Endodermal cell (in vitro differentiated cells): Measurements from ENCODE around the gene PRPF6. TPM values are rescaled to one million over a fixed set of nuclear protein-coding genes. Genes with fewer than 3 reads are reported as not detected.

Experiments
- DNase-seq: peaks from one replicate; pipeline ENCODE4 v3.0.0-alpha.2; 2017
- H3K27ac ChIP-seq: 2 replicates; pipeline ENCODE4 v1.5.1; 2013; ENCODE audit warnings: mild to moderate bottlenecking, low read depth, low read length, moderate library complexity
- H3K27me3 ChIP-seq: 2 replicates; pipeline ENCODE4 v1.6.1; 2013; ENCODE audit warnings: mild to moderate bottlenecking, low read length, moderate library complexity; ENCODE audit not compliant: insufficient read depth, control insufficient read depth, poor library complexity, severe bottlenecking
- H3K36me3 ChIP-seq: 2 replicates; pipeline ENCODE4 v1.7.0; 2013; ENCODE audit warnings: mild to moderate bottlenecking, low read length, moderate library complexity; ENCODE audit not compliant: control insufficient read depth, insufficient read depth
- H3K4me1 ChIP-seq: one replicate; pipeline ENCODE4 v1.7.0; 2013; ENCODE audit warnings: low read length; ENCODE audit not compliant: control insufficient read depth, insufficient read depth
- H3K4me3 ChIP-seq: 2 replicates; pipeline ENCODE4 v1.5.1; 2013; ENCODE audit warnings: mild to moderate bottlenecking, low read length, moderate library complexity
- H3K9ac ChIP-seq: 2 replicates; pipeline ENCODE4 v1.6.1; 2013; ENCODE audit warnings: mild to moderate bottlenecking, low read length, moderate library complexity; ENCODE audit not compliant: poor library complexity, severe bottlenecking; ENCODE audit errors: extremely low read depth
- H3K9me3 ChIP-seq: 2 replicates; pipeline ENCODE4 v1.6.1; 2013; ENCODE audit warnings: mild to moderate bottlenecking, low read length, moderate library complexity; ENCODE audit not compliant: control insufficient read depth
- H3K27ac Mint-ChIP-seq: 2 replicates; pipeline ENCODE4 v1.8.0; 2020; ENCODE audit warnings: mixed read lengths
- H3K27me3 Mint-ChIP-seq: 2 replicates; pipeline ENCODE4 v1.8.0; 2021; ENCODE audit warnings: mild to moderate bottlenecking, mixed read lengths; ENCODE audit not compliant: insufficient read depth
- H3K36me3 Mint-ChIP-seq: 2 replicates; pipeline ENCODE4 v1.8.0; 2020; ENCODE audit warnings: low read depth, mixed read lengths
- H3K4me1 Mint-ChIP-seq: 2 replicates; pipeline ENCODE4 v1.8.0; 2020; ENCODE audit warnings: mixed read lengths
- H3K4me3 Mint-ChIP-seq: 2 replicates; pipeline ENCODE4 v1.8.0; 2020; ENCODE audit warnings: mild to moderate bottlenecking, moderate library complexity, mixed read lengths
- H3K9me3 Mint-ChIP-seq: 2 replicates; pipeline ENCODE4 v1.8.0; 2020; ENCODE audit warnings: mild to moderate bottlenecking, mixed read lengths
- WGBS, 2 experiments: methylation state at CpG; one replicate each; pipeline versions ENCODE4 v1.1.5 to v1.1.7; 2013; ENCODE audit warnings: missing lambda C conversion rate in 2 of 2, mixed read lengths in 1 of 2; ENCODE audit not compliant: insufficient coverage in 1 of 2, insufficient read length in 1 of 2; 5-methylcytosine and 5-hydroxymethylcytosine counted together
- total RNA-seq, 2 donors: library from RNA; stranded (reverse); fragmentation: NEBNext Ultra II Directional in 1 of 2; extraction: Animal tissue kit (Norgen Biotek cat#: 25700) in 1 of 2; gene quantifications; 2 replicates in 1 of 2; 3 replicates in 1 of 2; pipeline ENCODE4 v1.2.1, GENCODE V29; 2021
- TF ChIP-seq, protein P1 (sequence below): fragments of 200-600 bp; sonication (generic); conservative IDR thresholded peaks from 2 replicates; pipeline ENCODE4 v1.5.0; 2021; ENCODE audit warnings: antibody characterized with exemption, mild to moderate bottlenecking

Gene PRPF6
- total RNA-seq, 2 donors from 2014 or later = 73.3 to 73.9 TPM

DNA sequence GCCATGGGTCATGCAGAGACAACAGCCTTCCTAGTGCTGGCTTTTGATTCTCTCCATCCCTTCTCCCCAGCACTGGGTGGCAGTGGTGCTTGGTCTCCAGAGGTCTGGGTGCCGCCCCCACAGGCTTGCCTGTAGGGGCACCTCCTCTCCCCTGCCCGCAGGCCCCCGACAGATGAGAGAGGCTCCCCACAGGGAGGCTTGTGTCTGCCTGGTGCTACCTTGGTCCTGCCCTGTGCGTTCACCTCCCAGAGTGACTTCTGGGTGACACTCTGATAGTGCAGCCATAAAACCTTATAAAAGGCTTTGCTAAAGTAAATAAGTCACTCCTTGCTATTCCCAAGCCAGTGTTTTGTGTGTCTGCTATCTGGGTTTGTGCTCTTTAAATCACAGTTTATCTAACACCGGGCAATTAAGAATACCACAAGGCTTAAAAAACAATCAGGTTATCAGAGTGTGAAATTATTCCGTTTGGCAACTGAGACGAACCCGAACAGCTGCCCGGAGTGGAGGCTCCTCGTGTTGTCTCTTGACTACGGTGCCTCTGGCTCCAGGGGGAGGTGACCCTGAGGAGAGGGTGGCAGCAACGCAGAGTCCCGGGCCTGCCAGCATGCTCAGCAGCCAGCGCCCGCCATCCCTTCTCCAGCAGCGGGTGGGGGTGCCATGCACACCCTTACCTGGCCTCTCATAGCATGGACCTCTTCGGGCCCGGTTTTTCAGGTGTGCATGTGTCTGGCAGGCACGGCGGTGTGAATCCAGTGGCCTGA is 49.6 kb downstream of the PRPF6 start:
- Mint-ChIP-seq H3K4me3 (no peak overlapping the region), H3K36me3 (peaks cover 65% of the 10 kb centered on the region), H3K4me1 (peaks cover 22% of the 10 kb centered on the region), H3K9me3 (no peaks in the 10 kb centered on the region), H3K27me3 (peaks cover 1% of the 10 kb centered on the region), H3K27ac (peak overlapping the region; percentile 39)
- Histone ChIP-seq H3K27me3 (no peaks in the 10 kb centered on the region), H3K9me3 (no peaks in the 10 kb centered on the region), H3K36me3 (peaks cover 40% of the 10 kb centered on the region), H3K27ac (no peak overlapping the region), H3K4me1 (peaks cover 15% of the 10 kb centered on the region), H3K4me3 (no peak overlapping the region), H3K9ac (no peak overlapping the region)
- no peak for DNase-seq
- 76 to 85% methylated on average over 18 to 20 of the region's 20 CpGs for WGBS, 2 experiments
- TF ChIP-seq, protein P1, sequence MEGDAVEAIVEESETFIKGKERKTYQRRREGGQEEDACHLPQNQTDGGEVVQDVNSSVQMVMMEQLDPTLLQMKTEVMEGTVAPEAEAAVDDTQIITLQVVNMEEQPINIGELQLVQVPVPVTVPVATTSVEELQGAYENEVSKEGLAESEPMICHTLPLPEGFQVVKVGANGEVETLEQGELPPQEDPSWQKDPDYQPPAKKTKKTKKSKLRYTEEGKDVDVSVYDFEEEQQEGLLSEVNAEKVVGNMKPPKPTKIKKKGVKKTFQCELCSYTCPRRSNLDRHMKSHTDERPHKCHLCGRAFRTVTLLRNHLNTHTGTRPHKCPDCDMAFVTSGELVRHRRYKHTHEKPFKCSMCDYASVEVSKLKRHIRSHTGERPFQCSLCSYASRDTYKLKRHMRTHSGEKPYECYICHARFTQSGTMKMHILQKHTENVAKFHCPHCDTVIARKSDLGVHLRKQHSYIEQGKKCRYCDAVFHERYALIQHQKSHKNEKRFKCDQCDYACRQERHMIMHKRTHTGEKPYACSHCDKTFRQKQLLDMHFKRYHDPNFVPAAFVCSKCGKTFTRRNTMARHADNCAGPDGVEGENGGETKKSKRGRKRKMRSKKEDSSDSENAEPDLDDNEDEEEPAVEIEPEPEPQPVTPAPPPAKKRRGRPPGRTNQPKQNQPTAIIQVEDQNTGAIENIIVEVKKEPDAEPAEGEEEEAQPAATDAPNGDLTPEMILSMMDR = no peak

DNA sequence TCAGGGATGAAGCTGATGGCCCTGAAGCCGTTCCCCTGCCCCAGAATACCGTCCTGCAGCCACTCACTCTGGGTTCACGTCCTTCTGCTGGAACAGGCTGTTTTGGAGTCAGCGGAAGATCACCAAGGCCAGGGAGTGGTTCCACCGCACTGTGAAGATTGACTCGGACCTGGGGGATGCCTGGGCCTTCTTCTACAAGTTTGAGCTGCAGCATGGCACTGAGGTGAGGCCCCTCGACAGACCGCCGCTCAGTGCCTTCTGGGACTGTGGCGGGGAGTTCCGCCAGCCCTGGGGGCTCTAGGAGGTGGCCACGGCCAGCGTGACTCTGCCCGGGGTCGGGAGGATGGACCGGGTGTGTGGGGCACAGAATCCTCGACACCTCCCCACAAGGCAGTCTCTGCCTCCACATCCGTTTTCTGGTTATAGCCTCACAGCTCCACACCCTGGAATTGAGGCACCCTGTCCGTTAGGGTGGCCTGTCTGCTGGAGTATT is 50.9 kb downstream of the PRPF6 start:
- H3K9ac ChIP-seq = no peak overlapping the region
- no peak overlapping the region for H3K4me3 Mint-ChIP-seq

DNA sequence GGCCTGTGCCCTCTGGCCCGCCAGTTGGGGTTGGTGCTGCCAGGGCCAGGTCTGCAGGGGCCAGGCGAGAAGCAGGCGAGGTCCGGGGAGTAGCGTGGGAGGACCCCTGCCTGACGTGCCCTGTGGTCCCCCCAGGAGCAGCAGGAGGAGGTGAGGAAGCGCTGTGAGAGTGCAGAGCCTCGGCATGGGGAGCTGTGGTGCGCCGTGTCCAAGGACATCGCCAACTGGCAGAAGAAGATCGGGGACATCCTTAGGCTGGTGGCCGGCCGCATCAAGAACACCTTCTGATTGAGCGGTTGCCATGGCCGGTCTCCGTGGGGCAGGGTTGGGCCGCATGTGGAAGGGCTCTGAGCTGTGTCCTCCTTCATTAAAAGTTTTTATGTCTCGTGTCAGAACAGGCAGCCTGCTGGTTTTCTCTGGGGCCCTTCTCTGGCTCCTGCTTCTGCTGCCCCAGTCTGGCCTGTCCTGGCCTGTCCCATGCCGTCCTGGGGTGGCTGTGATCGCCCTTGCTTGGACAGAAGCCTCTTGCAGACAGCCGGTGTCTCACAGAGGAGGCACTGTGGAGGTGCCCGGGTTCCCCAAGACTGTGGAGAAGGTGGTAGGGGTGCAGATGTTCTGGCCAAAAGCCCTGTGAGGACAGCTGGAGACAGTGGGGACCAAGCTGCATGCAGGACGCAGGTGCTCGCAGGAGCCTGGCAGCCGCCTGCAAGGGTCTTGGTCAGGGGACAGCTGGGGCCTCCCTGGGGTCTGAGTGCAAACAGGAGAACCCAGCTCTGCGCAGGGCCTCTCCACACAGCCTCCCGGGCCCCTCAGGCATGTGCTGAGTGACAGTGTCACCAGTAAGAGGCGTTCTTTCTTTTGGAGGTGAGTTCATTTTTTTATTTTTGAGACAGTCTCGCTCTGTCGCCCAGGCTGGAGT is 52.0 kb downstream of the PRPF6 start:
- H3K4me1 ChIP-seq = peaks cover 22% of the 10 kb centered on the region
- no peak overlapping the region for H3K9ac ChIP-seq
- H3K9me3 ChIP-seq = no peaks in the 10 kb centered on the region
- peaks cover 46% of the 10 kb centered on the region for H3K36me3 Mint-ChIP-seq
- H3K27me3 ChIP-seq = peaks cover 1% of the 10 kb centered on the region
- H3K4me3 Mint-ChIP-seq = no peak overlapping the region
- TF ChIP-seq, protein P1 = no peak
- H3K27ac Mint-ChIP-seq = no peak overlapping the region
- peaks cover 6% of the 10 kb centered on the region for H3K27me3 Mint-ChIP-seq
- H3K4me3 ChIP-seq = no peak overlapping the region
- DNase-seq = no peak
- H3K36me3 ChIP-seq = peaks cover 28% of the 10 kb centered on the region
- 93 to 97% methylated on average over 18 to 31 of the region's 31 CpGs for WGBS, 2 experiments
- H3K27ac ChIP-seq = no peak overlapping the region
- no peaks in the 10 kb centered on the region for H3K9me3 Mint-ChIP-seq
- H3K4me1 Mint-ChIP-seq = peaks cover 33% of the 10 kb centered on the region

More for the DNA sequence above, 50.9 kb downstream of the PRPF6 start:
- Mint-ChIP-seq H3K27me3 (peaks cover 1% of the 10 kb centered on the region), H3K36me3 (peaks cover 53% of the 10 kb centered on the region), H3K9me3 (no peaks in the 10 kb centered on the region), H3K4me1 (peaks cover 30% of the 10 kb centered on the region), H3K27ac (no peak overlapping the region)
- WGBS, 2 experiments = 95% methylated on average over 12 to 19 of the region's 19 CpGs
- no peak overlapping the region for H3K27ac ChIP-seq
- H3K36me3 ChIP-seq = peaks cover 35% of the 10 kb centered on the region
- no peak for DNase-seq
- peaks cover 22% of the 10 kb centered on the region for H3K4me1 ChIP-seq
- no peaks in the 10 kb centered on the region for H3K27me3 ChIP-seq
- no peak overlapping the region for H3K4me3 ChIP-seq
- H3K9me3 ChIP-seq = no peaks in the 10 kb centered on the region
- TF ChIP-seq, protein P1 = no peak
